Small intestine (tissue), 7 donors: ENCODE measurements around the gene SKAP1. TPM values are rescaled to one million over a fixed set of nuclear protein-coding genes. Genes with fewer than 3 reads are reported as not detected.
"Not testable (repeated sequence)": the region's sequence is repeated elsewhere in the genome, so short reads cannot be mapped to it uniquely, and the experiment has no call there.

Experiments used
- DNase-seq, 2 donors: peaks; one replicate each; pipeline versions ENCODE4 v3.0.0 to v3.0.0-alpha.2; 2013
- FAIRE-seq: peaks from 2 replicates; lab custom pipeline; 2012; peaks lifted over from hg19 to GRCh38; lab: Jason Lieb, UNC
- H3K27ac ChIP-seq, 3 donors: one replicate each; pipeline ENCODE4 v1.5.1; 2013; ENCODE audit warnings: low read length in 2 of 3, mild to moderate bottlenecking in 2 of 3, control low read depth in 1 of 3, inconsistent platforms in 1 of 3, low read depth in 1 of 3, moderate library complexity in 1 of 3
- H3K27me3 ChIP-seq, 3 donors: one replicate each; pipeline ENCODE4 v1.6.1; 2013; ENCODE audit warnings: low read length in 3 of 3, inconsistent platforms in 1 of 3; ENCODE audit not compliant: control insufficient read depth in 3 of 3, insufficient read depth in 3 of 3
- H3K36me3 ChIP-seq, 3 donors: one replicate each; pipeline ENCODE4 v1.6.1; 2013; ENCODE audit warnings: low read length in 3 of 3, inconsistent platforms in 1 of 3, low read depth in 1 of 3, mild to moderate bottlenecking in 1 of 3, moderate library complexity in 1 of 3; ENCODE audit not compliant: control insufficient read depth in 3 of 3, insufficient read depth in 2 of 3
- H3K4me1 ChIP-seq, 3 donors: one replicate each; pipeline ENCODE4 v1.6.1; 2013; ENCODE audit warnings: low read length in 2 of 3, inconsistent platforms in 1 of 3, low read depth in 1 of 3, mild to moderate bottlenecking in 1 of 3, moderate library complexity in 1 of 3; ENCODE audit not compliant: control insufficient read depth in 3 of 3, insufficient read depth in 2 of 3
- H3K4me3 ChIP-seq, 3 donors: one replicate each; pipeline ENCODE4 v1.5.1; 2013; ENCODE audit warnings: low read length in 3 of 3, control low read depth in 1 of 3, inconsistent platforms in 1 of 3, low read depth in 1 of 3, mild to moderate bottlenecking in 1 of 3, moderate library complexity in 1 of 3
- H3K9me3 ChIP-seq, 2 donors: one replicate each; pipeline ENCODE4 v1.6.1; 2013; ENCODE audit warnings: low read depth in 1 of 2, low read length in 1 of 2; ENCODE audit not compliant: control insufficient read depth in 2 of 2, insufficient read depth in 1 of 2
- WGBS, 3 donors: extraction: QIAGEN DNeasy Blood & Tissue Kit; methylation state at CpG; one replicate each; pipeline ENCODE4 v1.1.7; 2013; 5-methylcytosine and 5-hydroxymethylcytosine counted together
- polyA plus RNA-seq, 4 donors: library from polyadenylated mRNA; stranded (reverse) in 3 of 4; unstranded in 1 of 4; fragments of 200-250 nt in 3 of 4; fragments of 120-200 nt in 1 of 4; gene quantifications; one replicate each; pipeline versions ENCODE4 v1.2.1 to v1.2.3, GENCODE V29; 2013
- donor health status: healthy with polysubstance abuse.
- donor health status: control.
- donor health status: control.
- donor health status: Bipolar disorder and iron deficiency.
- donor health status: healthy.

Gene SKAP1
- polyA plus RNA-seq, 4 donors, result 1.8 to 8.1 (median 2.1) TPM

- Histone ChIP-seq H3K36me3 (no peaks in the 10 kb centered on the region), H3K27me3 (peaks cover 0 to 4% (median 0%) of the 10 kb centered on the region in 3 donors), H3K9me3 (no peaks in the 10 kb centered on the region), H3K27ac (no peak overlapping the region), H3K4me1 (no peaks in the 10 kb centered on the region), H3K4me3 (no peak overlapping the region)
- FAIRE-seq (no peak), DNase-seq (no peak)
These were observed 85.8 kb downstream of the SKAP1 start for GRCh38 chr17:48344251-48344650.

- FAIRE-seq, result no peak
- H3K27me3 ChIP-seq, result no peaks in the 10 kb centered on the region
- WGBS, 3 donors, result 88 to 95% (median 92%) methylated on average over 2 of the region's 2 CpGs
These were observed 89.1 kb downstream of the SKAP1 start for GRCh38 chr17:48340916-48341315.

GRCh38 chr17:48338720-48339119 lies 91.3 kb downstream of the SKAP1 start:
- no peak overlapping the region for H3K4me3 ChIP-seq
- FAIRE-seq (no peak), DNase-seq (no peak)
- no peaks in the 10 kb centered on the region for H3K36me3 ChIP-seq
- 20 to 52% (median 43%) methylated on average over 2 of the region's 2 CpGs for WGBS, 3 donors
- no peaks in the 10 kb centered on the region for H3K4me1 ChIP-seq
- no peaks in the 10 kb centered on the region for H3K9me3 ChIP-seq
- no peak overlapping the region for H3K27ac ChIP-seq
- H3K27me3 ChIP-seq, result no peaks in the 10 kb centered on the region

More at GRCh38 chr17:48340916-48341315, 89.1 kb downstream of the SKAP1 start:
- Histone ChIP-seq H3K27ac (no peak overlapping the region), H3K9me3 (no peaks in the 10 kb centered on the region), H3K4me1 (no peaks in the 10 kb centered on the region), H3K36me3 (no peaks in the 10 kb centered on the region), H3K4me3 (no peak overlapping the region)
- DNase-seq, result no peak

GRCh38 chr17:48337903-48338302 lies 92.1 kb downstream of the SKAP1 start:
- H3K27ac ChIP-seq, H3K9me3 ChIP-seq, DNase-seq, H3K4me3 ChIP-seq, H3K36me3 ChIP-seq, H3K4me1 ChIP-seq, FAIRE-seq, H3K27me3 ChIP-seq: not testable (repeated sequence)
- WGBS, 3 donors, result 74 to 90% (median 80%) methylated on average over 2 of the region's 2 CpGs

GRCh38 chr17:48336986-48337385 lies 93.0 kb downstream of the SKAP1 start:
- WGBS, 3 donors, result 64 to 82% (median 67%) methylated on average over 2 of the region's 2 CpGs
- H3K27me3 ChIP-seq, result no peaks in the 10 kb centered on the region
- H3K36me3 ChIP-seq, result no peaks in the 10 kb centered on the region
- no peaks in the 10 kb centered on the region for H3K4me1 ChIP-seq
- no peak for FAIRE-seq
- H3K9me3 ChIP-seq, result no peaks in the 10 kb centered on the region
- DNase-seq, result no peak
- H3K4me3 ChIP-seq, result no peak overlapping the region
- H3K27ac ChIP-seq, result no peak overlapping the region

- Histone ChIP-seq H3K4me3 (no peak overlapping the region), H3K36me3 (no peaks in the 10 kb centered on the region), H3K27me3 (no peaks in the 10 kb centered on the region), H3K4me1 (no peaks in the 10 kb centered on the region), H3K9me3 (no peaks in the 10 kb centered on the region), H3K27ac (no peak overlapping the region)
- WGBS, 3 donors, result 9 to 15% (median 12%) methylated on average over 5 of the region's 5 CpGs
- DNase-seq, result peak; percentile 61 to 71
- peak; percentile 96 for FAIRE-seq
These were observed 94.0 kb downstream of the SKAP1 start for GRCh38 chr17:48335858-48336500.

GRCh38 chr17:48335146-48335784 lies 94.7 kb downstream of the SKAP1 start:
- FAIRE-seq (no peak), DNase-seq (no peak)
- no peaks in the 10 kb centered on the region for H3K4me1 ChIP-seq

GRCh38 chr17:48333034-48333530 lies 96.9 kb downstream of the SKAP1 start:
- Histone ChIP-seq H3K36me3 (no peaks in the 10 kb centered on the region), H3K27ac (no peak overlapping the region), H3K9me3 (no peaks in the 10 kb centered on the region), H3K4me3 (no peak overlapping the region), H3K27me3 (no peaks in the 10 kb centered on the region), H3K4me1 (no peaks in the 10 kb centered on the region)
- WGBS, 3 donors, result 48 to 79% (median 51%) methylated on average over 1 of the region's 1 CpG
- FAIRE-seq (no peak), DNase-seq (no peak)

More at GRCh38 chr17:48335146-48335784, 94.7 kb downstream of the SKAP1 start:
- Histone ChIP-seq H3K27ac (no peak overlapping the region), H3K9me3 (no peaks in the 10 kb centered on the region), H3K36me3 (no peaks in the 10 kb centered on the region), H3K4me3 (no peak overlapping the region), H3K27me3 (no peaks in the 10 kb centered on the region)
